Astrocyte (in vitro differentiated cells and primary cell): Measurements from ENCODE around the gene SIK3. TPM values are rescaled to one million over a fixed set of nuclear protein-coding genes. Genes with fewer than 3 reads are reported as not detected.
A peak's percentile ranks its signal among the peaks of the same experiment; 100 is the strongest.

Experiments used
- DNase-seq: peaks from one replicate; pipeline ENCODE4 v3.0.0-alpha.2; 2010; ENCODE audit warnings: low read depth
- FAIRE-seq: peaks from 2 replicates; lab custom pipeline; 2011; peaks lifted over from hg19 to GRCh38; lab: Jason Lieb, UNC
- H2AFZ ChIP-seq: 2 replicates; pipeline ENCODE4 v1.6.0; 2012; ENCODE audit warnings: low read depth, low read length, inconsistent platforms
- H3K27ac ChIP-seq: 2 replicates; pipeline ENCODE4 v1.5.1; 2011; ENCODE audit warnings: low read depth, low read length, inconsistent platforms
- H3K27me3 ChIP-seq: 2 replicates; pipeline ENCODE4 v1.6.0; 2011; ENCODE audit warnings: low read length, inconsistent platforms; ENCODE audit not compliant: insufficient read depth
- H3K36me3 ChIP-seq: 2 replicates; pipeline ENCODE4 v1.5.1; 2011; ENCODE audit warnings: low read length, inconsistent platforms; ENCODE audit not compliant: insufficient read depth
- H3K4me1 ChIP-seq: 2 replicates; pipeline ENCODE4 v1.5.1; 2011; ENCODE audit warnings: low read length, inconsistent platforms; ENCODE audit not compliant: insufficient read depth
- H3K4me2 ChIP-seq: 2 replicates; pipeline ENCODE4 v1.6.0; 2012; ENCODE audit warnings: low read length, inconsistent platforms
- H3K4me3 ChIP-seq: 2 replicates; pipeline ENCODE4 v1.5.1; 2011; ENCODE audit warnings: low read depth, mild to moderate bottlenecking, low read length, inconsistent platforms; ENCODE audit not compliant: insufficient read depth
- H3K79me2 ChIP-seq: 2 replicates; pipeline ENCODE4 v1.6.0; 2012; ENCODE audit warnings: mild to moderate bottlenecking, low read length, inconsistent platforms; ENCODE audit not compliant: insufficient read depth
- H3K9ac ChIP-seq: 2 replicates; pipeline ENCODE4 v1.6.0; 2012; ENCODE audit warnings: mild to moderate bottlenecking, low read length, inconsistent platforms
- H3K9me3 ChIP-seq: 2 replicates; pipeline ENCODE4 v1.5.1; 2012; ENCODE audit warnings: low read depth, mild to moderate bottlenecking, low read length, inconsistent platforms; ENCODE audit not compliant: insufficient read depth
- H4K20me1 ChIP-seq: 2 replicates; pipeline ENCODE4 v1.6.0; 2012; ENCODE audit warnings: low read length, inconsistent platforms; ENCODE audit not compliant: insufficient read depth
- H3K27ac Mint-ChIP-seq: one replicate; pipeline ENCODE4 v1.8.0; 2021; ENCODE audit warnings: mild to moderate bottlenecking, mixed read lengths; ENCODE audit not compliant: unreplicated experiment
- H3K27me3 Mint-ChIP-seq: one replicate; pipeline ENCODE4 v1.8.0; 2021; ENCODE audit warnings: low read depth, mixed read lengths; ENCODE audit not compliant: unreplicated experiment
- H3K36me3 Mint-ChIP-seq: one replicate; pipeline ENCODE4 v1.8.0; 2021; ENCODE audit warnings: low read depth, mixed read lengths; ENCODE audit not compliant: unreplicated experiment
- H3K4me1 Mint-ChIP-seq: one replicate; pipeline ENCODE4 v1.8.0; 2021; ENCODE audit warnings: low read depth, mixed read lengths; ENCODE audit not compliant: unreplicated experiment
- H3K4me3 Mint-ChIP-seq: one replicate; pipeline ENCODE4 v1.8.0; 2021; ENCODE audit warnings: mild to moderate bottlenecking, moderate library complexity, mixed read lengths; ENCODE audit not compliant: unreplicated experiment
- H3K9me3 Mint-ChIP-seq: one replicate; pipeline ENCODE4 v1.8.0; 2021; ENCODE audit warnings: mild to moderate bottlenecking, mixed read lengths; ENCODE audit not compliant: unreplicated experiment
- CTCF ChIP-seq: IDR thresholded peaks from 2 replicates; pipeline ENCODE4 v1.5.1; 2011; ENCODE audit warnings: low read depth, mild to moderate bottlenecking, inconsistent platforms, low read length, moderate library complexity; ENCODE audit not compliant: insufficient read depth
- EZH2 ChIP-seq: IDR thresholded peaks from 2 replicates; pipeline ENCODE4 v1.6.1; 2012; ENCODE audit warnings: mild to moderate bottlenecking, low read length, inconsistent platforms; ENCODE audit not compliant: insufficient read depth
- total RNA-seq: library from RNA; stranded (reverse); gene quantifications from 2 replicates; pipeline ENCODE4 v1.2.1, GENCODE V29; 2021

SIK3 gene
- total RNA-seq, 1 donor from 2014 or later: 34.4 TPM

- DNase-seq (peak; percentile 38), FAIRE-seq (no peak)
- Histone ChIP-seq H3K4me1 (peaks cover 21% of the 10 kb centered on the region), H3K9ac (peak overlapping the region; percentile 95), H4K20me1 (peaks cover 55% of the 10 kb centered on the region), H3K4me2 (peak overlapping the region; percentile 92), H3K9me3 (no peaks in the 10 kb centered on the region), H3K27ac (peak overlapping the region; percentile 86), H2AFZ (no peak overlapping the region), H3K27me3 (no peaks in the 10 kb centered on the region), H3K4me3 (peak overlapping the region; percentile 92), H3K79me2 (peaks cover 66% of the 10 kb centered on the region), H3K36me3 (peaks cover 4% of the 10 kb centered on the region)
- Mint-ChIP-seq H3K36me3 (peaks cover 9% of the 10 kb centered on the region), H3K4me3 (peak overlapping the region; percentile 100), H3K27me3 (peaks cover 2% of the 10 kb centered on the region), H3K9me3 (no peaks in the 10 kb centered on the region), H3K27ac (peak overlapping the region; percentile 97), H3K4me1 (peaks cover 19% of the 10 kb centered on the region)
- peak; percentile 13 for TF ChIP-seq CTCF
- TF ChIP-seq EZH2: no peak
Observed at GRCh38 chr11:117145393-117145761, 47.1 kb upstream of the SIK3 start.

- Mint-ChIP-seq H3K36me3 (peaks cover 9% of the 10 kb centered on the region), H3K4me3 (peak overlapping the region; percentile 100), H3K27ac (peak overlapping the region; percentile 97), H3K9me3 (no peaks in the 10 kb centered on the region), H3K27me3 (peaks cover 2% of the 10 kb centered on the region), H3K4me1 (peaks cover 19% of the 10 kb centered on the region)
- no peak for FAIRE-seq
- Histone ChIP-seq H3K27me3 (no peaks in the 10 kb centered on the region), H3K4me3 (peak overlapping the region; percentile 92), H3K4me2 (peak overlapping the region; percentile 92), H3K4me1 (peaks cover 21% of the 10 kb centered on the region), H3K9me3 (no peaks in the 10 kb centered on the region), H3K27ac (peak overlapping the region; percentile 86), H3K79me2 (peaks cover 59% of the 10 kb centered on the region), H2AFZ (peak overlapping the region; percentile 100), H3K9ac (peak overlapping the region; percentile 95), H3K36me3 (peaks cover 4% of the 10 kb centered on the region), H4K20me1 (peaks cover 49% of the 10 kb centered on the region)
- DNase-seq: peak; percentile 73
- no peak for TF ChIP-seq EZH2
- TF ChIP-seq CTCF: no peak
Observed at GRCh38 chr11:117144477-117145392, 46.5 kb upstream of the SIK3 start.
